NCI-H128 (cell line): ENCODE data around the gene MBD3L2B.
"Not testable (repeated sequence)": the region's sequence is repeated elsewhere in the genome, so short reads cannot be mapped to it uniquely, and the experiment has no call there.

ENCODE experiments used
- DNase-seq: peaks from one replicate; lab custom pipeline; 2025; ENCODE audit not compliant: unreplicated experiment; lab: John Stamatoyannopoulos, UW

The MBD3L2B gene

GRCh38 chr19:7021331-7021730, at the start of gene MBD3L2B:
Gene MBD3L2B, minus strand, starts transcription at chr19:7021431. Its CDS starts 34 bp downstream, at chr19:7021397.
- DNase-seq = not testable (repeated sequence)

- DNase-seq = no peak
These were observed 48.6 kb upstream of the MBD3L2B start for GRCh38 chr19:7069904-7070226.

- peak; percentile 90 for DNase-seq
These were observed 48.0 kb upstream of the MBD3L2B start, which contains the start of gene ZNF557 for GRCh38 chr19:7069042-7069903. Gene ZNF557, plus strand, starts transcription at chr19:7069703. Its CDS starts 5,372 bp downstream, at chr19:7075075.

- no peak for DNase-seq
These were observed 47.4 kb upstream of the MBD3L2B start for GRCh38 chr19:7068599-7068998.

GRCh38 chr19:7067716-7068115, 46.5 kb upstream of the MBD3L2B start:
- DNase-seq = no peak

- not testable (repeated sequence) for DNase-seq
These were observed 45.9 kb upstream of the MBD3L2B start for GRCh38 chr19:7067122-7067521.

- DNase-seq = no peak
These were observed 42.7 kb upstream of the MBD3L2B start for GRCh38 chr19:7063764-7064418.

GRCh38 chr19:7063339-7063738, 42.1 kb upstream of the MBD3L2B start:
- DNase-seq = no peak

GRCh38 chr19:7059977-7060376, 38.7 kb upstream of the MBD3L2B start:
- DNase-seq = not testable (repeated sequence)

- DNase-seq = not testable (repeated sequence)
These were observed 37.3 kb upstream of the MBD3L2B start, which contains the start of gene MBD3L3 for GRCh38 chr19:7058576-7058975. Gene MBD3L3, minus strand, starts transcription at chr19:7058676. Its CDS starts 71 bp downstream, at chr19:7058605.

GRCh38 chr19:7056371-7056770, 35.1 kb upstream of the MBD3L2B start:
- DNase-seq = not testable (repeated sequence)

GRCh38 chr19:7055679-7056078, 34.4 kb upstream of the MBD3L2B start:
- not testable (repeated sequence) for DNase-seq

- DNase-seq = not testable (repeated sequence)
These were observed 33.6 kb upstream of the MBD3L2B start for GRCh38 chr19:7054635-7055368.

GRCh38 chr19:7052896-7053295, 31.7 kb upstream of the MBD3L2B start:
- not testable (repeated sequence) for DNase-seq

- not testable (repeated sequence) for DNase-seq
These were observed 30.2 kb upstream of the MBD3L2B start for GRCh38 chr19:7051421-7051820.

- not testable (repeated sequence) for DNase-seq
These were observed 27.8 kb upstream of the MBD3L2B start, which contains the start of gene MBD3L2 for GRCh38 chr19:7049021-7049420. Gene MBD3L2, plus strand, starts transcription at chr19:7049321. Its CDS starts 53 bp downstream, at chr19:7049374.

GRCh38 chr19:7041563-7041962, 20.3 kb upstream of the MBD3L2B start:
- DNase-seq = not testable (repeated sequence)

- not testable (repeated sequence) for DNase-seq
These were observed 18.8 kb upstream of the MBD3L2B start, which contains the start of gene MBD3L4 for GRCh38 chr19:7040079-7040478. Gene MBD3L4, minus strand, starts transcription at chr19:7040179. Its CDS starts 35 bp downstream, at chr19:7040144.

- not testable (repeated sequence) for DNase-seq
These were observed 9.0 kb upstream of the MBD3L2B start, which contains the start of gene MBD3L5 for GRCh38 chr19:7030278-7030677. Gene MBD3L5, plus strand, starts transcription at chr19:7030578. Its CDS starts 34 bp downstream, at chr19:7030612.

GRCh38 chr19:7028790-7029189, 7.6 kb upstream of the MBD3L2B start:
- not testable (repeated sequence) for DNase-seq

GRCh38 chr19:7018828-7019227, 2.4 kb downstream of the MBD3L2B start:
- no peak for DNase-seq
